KMS-11 (cell line): ENCODE measurements around the gene SMIM41.

Experiments
- H2AFZ ChIP-seq: fragments of 200-600 bp; sonication (generic); 2 replicates; pipeline ENCODE4 v1.6.1; 2016; ENCODE audit warnings: antibody characterized with exemption, mixed run types, low read depth
- H3K27ac ChIP-seq: fragments of 200-600 bp; sonication (generic); 2 replicates; pipeline ENCODE4 v1.6.1; 2016; ENCODE audit warnings: mild to moderate bottlenecking, mixed run types
- H3K27me3 ChIP-seq: fragments of 200-600 bp; sonication (generic); 2 replicates; pipeline ENCODE4 v1.6.1; 2017; ENCODE audit warnings: mild to moderate bottlenecking, low read depth, mixed run types, moderate library complexity; ENCODE audit not compliant: insufficient read depth
- H3K36me3 ChIP-seq: fragments of 200-600 bp; sonication (generic); 2 replicates; pipeline ENCODE4 v1.6.1; 2017; ENCODE audit warnings: mild to moderate bottlenecking, mixed run types; ENCODE audit not compliant: insufficient read depth
- H3K4me1 ChIP-seq: fragments of 200-600 bp; sonication (generic); 2 replicates; pipeline ENCODE4 v1.6.1; 2016; ENCODE audit warnings: mild to moderate bottlenecking, low read depth, mixed run types; ENCODE audit not compliant: poor library complexity, severe bottlenecking
- H3K4me2 ChIP-seq: fragments of 200-600 bp; sonication (generic); 2 replicates; pipeline ENCODE4 v1.7.0; 2016; ENCODE audit warnings: mild to moderate bottlenecking, mixed run types
- H3K4me3 ChIP-seq: fragments of 200-600 bp; sonication (generic); IDR thresholded peaks from 2 replicates; pipeline ENCODE4 v1.6.1; 2017; ENCODE audit warnings: low read depth, low read length, mixed read lengths; ENCODE audit not compliant: insufficient read depth
- H3K79me2 ChIP-seq: fragments of 200-600 bp; sonication (generic); 2 replicates; pipeline ENCODE4 v1.6.1; 2016; ENCODE audit warnings: low read depth, mixed run types; ENCODE audit not compliant: insufficient read depth
- H3K9ac ChIP-seq: fragments of 200-600 bp; sonication (generic); 2 replicates; pipeline ENCODE4 v1.6.1; 2016; ENCODE audit warnings: mild to moderate bottlenecking, mixed run types
- H4K20me1 ChIP-seq: fragments of 200-600 bp; sonication (generic); 2 replicates; pipeline ENCODE4 v1.6.1; 2016; ENCODE audit warnings: mild to moderate bottlenecking, mixed run types; ENCODE audit not compliant: insufficient read depth
- TF ChIP-seq, protein P1 (sequence below): fragments of 200-600 bp; sonication (generic); conservative IDR thresholded peaks from 2 replicates; pipeline ENCODE4 v1.6.1; 2017; ENCODE audit warnings: low read depth, mild to moderate bottlenecking, antibody characterized with exemption, low read length, moderate library complexity, mixed read lengths

Gene SMIM41

GRCh38 chr12:52055731-52056711 lies 23.5 kb upstream of the SMIM41 start:
- H3K27ac ChIP-seq, result no peak overlapping the region
- no peak overlapping the region for H2AFZ ChIP-seq
- TF ChIP-seq, protein P1, sequence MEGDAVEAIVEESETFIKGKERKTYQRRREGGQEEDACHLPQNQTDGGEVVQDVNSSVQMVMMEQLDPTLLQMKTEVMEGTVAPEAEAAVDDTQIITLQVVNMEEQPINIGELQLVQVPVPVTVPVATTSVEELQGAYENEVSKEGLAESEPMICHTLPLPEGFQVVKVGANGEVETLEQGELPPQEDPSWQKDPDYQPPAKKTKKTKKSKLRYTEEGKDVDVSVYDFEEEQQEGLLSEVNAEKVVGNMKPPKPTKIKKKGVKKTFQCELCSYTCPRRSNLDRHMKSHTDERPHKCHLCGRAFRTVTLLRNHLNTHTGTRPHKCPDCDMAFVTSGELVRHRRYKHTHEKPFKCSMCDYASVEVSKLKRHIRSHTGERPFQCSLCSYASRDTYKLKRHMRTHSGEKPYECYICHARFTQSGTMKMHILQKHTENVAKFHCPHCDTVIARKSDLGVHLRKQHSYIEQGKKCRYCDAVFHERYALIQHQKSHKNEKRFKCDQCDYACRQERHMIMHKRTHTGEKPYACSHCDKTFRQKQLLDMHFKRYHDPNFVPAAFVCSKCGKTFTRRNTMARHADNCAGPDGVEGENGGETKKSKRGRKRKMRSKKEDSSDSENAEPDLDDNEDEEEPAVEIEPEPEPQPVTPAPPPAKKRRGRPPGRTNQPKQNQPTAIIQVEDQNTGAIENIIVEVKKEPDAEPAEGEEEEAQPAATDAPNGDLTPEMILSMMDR, result no peak
- no peaks in the 10 kb centered on the region for H4K20me1 ChIP-seq
- H3K4me2 ChIP-seq, result no peak overlapping the region
- no peaks in the 10 kb centered on the region for H3K27me3 ChIP-seq
- no peak overlapping the region for H3K4me3 ChIP-seq
- H3K79me2 ChIP-seq, result no peaks in the 10 kb centered on the region
- no peaks in the 10 kb centered on the region for H3K36me3 ChIP-seq
- no peak overlapping the region for H3K9ac ChIP-seq
- H3K4me1 ChIP-seq, result peaks cover 6% of the 10 kb centered on the region

- H3K36me3 ChIP-seq, result no peaks in the 10 kb centered on the region
- TF ChIP-seq, protein P1, result no peak
- no peaks in the 10 kb centered on the region for H4K20me1 ChIP-seq
- H3K79me2 ChIP-seq, result no peaks in the 10 kb centered on the region
- H2AFZ ChIP-seq, result no peak overlapping the region
- no peak overlapping the region for H3K9ac ChIP-seq
- H3K27me3 ChIP-seq, result no peaks in the 10 kb centered on the region
- no peaks in the 10 kb centered on the region for H3K4me1 ChIP-seq
- H3K4me2 ChIP-seq, result no peak overlapping the region
- no peak overlapping the region for H3K27ac ChIP-seq
- H3K4me3 ChIP-seq, result no peak overlapping the region
Measured at GRCh38 chr12:52056801-52057637, 22.5 kb upstream of the SMIM41 start.

DNA sequence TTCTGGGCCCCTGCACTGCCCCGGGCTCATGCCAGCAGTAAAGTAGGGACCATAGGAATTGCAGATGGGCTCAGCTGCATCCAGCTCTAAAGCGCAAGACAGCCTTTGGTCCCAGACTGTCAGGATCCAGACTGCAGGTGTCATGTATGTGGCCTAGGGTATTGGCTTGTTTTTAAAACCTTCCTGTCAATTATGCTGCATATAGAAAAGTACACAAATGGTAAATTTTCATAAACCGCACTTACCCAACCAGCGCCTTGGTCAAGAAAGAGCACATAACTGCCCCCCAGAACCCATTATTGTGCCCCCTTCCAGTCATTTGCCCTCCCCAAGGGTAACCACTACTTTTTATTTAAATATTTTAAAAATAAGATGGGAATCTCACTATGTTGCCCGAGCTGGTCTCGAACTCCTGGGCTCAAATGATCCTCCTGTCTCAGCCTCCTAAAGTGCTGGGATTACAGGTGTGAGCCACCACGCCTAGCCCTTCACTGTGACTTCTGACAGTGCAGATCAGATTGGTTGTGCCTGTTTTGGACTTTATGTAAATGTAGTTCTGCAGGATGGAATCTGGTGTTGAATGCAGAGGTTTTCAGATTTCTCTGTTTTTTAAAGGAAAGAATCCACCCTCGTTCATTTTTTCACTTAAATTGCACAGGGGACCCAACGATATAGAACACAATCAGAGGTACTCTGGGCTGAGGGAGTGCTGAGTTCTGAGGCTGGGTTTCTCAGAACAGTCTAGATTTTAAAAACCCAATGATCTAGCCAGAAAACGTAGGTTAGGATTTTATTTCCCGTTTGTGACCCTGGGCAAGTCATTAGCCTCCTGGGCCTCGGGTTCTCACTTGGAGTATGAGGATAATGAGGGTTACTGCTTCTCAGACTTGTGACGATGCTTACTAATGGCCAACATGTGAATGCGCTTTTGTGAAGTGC lies 21.6 kb upstream of the SMIM41 start:
- no peaks in the 10 kb centered on the region for H3K36me3 ChIP-seq
- H4K20me1 ChIP-seq, result no peaks in the 10 kb centered on the region
- no peak overlapping the region for H3K27ac ChIP-seq
- no peak overlapping the region for H3K4me2 ChIP-seq
- no peaks in the 10 kb centered on the region for H3K4me1 ChIP-seq
- no peaks in the 10 kb centered on the region for H3K27me3 ChIP-seq
- no peak overlapping the region for H3K9ac ChIP-seq
- TF ChIP-seq, protein P1, result no peak
- H3K4me3 ChIP-seq, result no peak overlapping the region
- H2AFZ ChIP-seq, result no peak overlapping the region
- H3K79me2 ChIP-seq, result no peaks in the 10 kb centered on the region
